IMR-90 (cell line): Measurements from ENCODE around the gene INHA. TPM values are rescaled to one million over a fixed set of nuclear protein-coding genes. Genes with fewer than 3 reads are reported as not detected.

Experiments used
- ATAC-seq: fragments of 200-7000 bp; cut with Tn5 transposase; 2 replicates; pipeline ENCODE4 v1.9.1; 2020; ENCODE audit warnings: low read depth, mild to moderate bottlenecking, moderate library complexity
- BruUV-seq: library from RNA; stranded (reverse); fragments of 400-500 nt; replicated peaks from 2 replicates; lab custom pipeline; 2021; lab: Mats Ljungman, UMichigan
- CTCF ChIA-PET: fragments of 300-600 bp; formaldehyde crosslinking; extraction: SDS; loops from one replicate; lab custom pipeline; 2021; ENCODE audit warnings: antibody characterized with exemption; lab: Yijun Ruan, JAX
- POLR2A ChIA-PET: fragments of 300-600 bp; sonication (Branson Sonifier 250); formaldehyde crosslinking; loops from one replicate; lab custom pipeline; 2022; ENCODE audit warnings: antibody characterized with exemption; ENCODE audit not compliant: unreplicated experiment; lab: Charles Lee
- DNase-seq: peaks from one replicate; pipeline ENCODE4 v3.0.0; 2013
- H2AFZ ChIP-seq: replicated peaks from 2 replicates; pipeline ENCODE3; 2013; ENCODE audit warnings: low read length, mild to moderate bottlenecking; ENCODE audit not compliant: poor library complexity
- H2AK5ac ChIP-seq: 2 replicates; pipeline ENCODE4 v1.6.1; 2013; ENCODE audit warnings: low read depth, low read length, inconsistent platforms
- H2AK9ac ChIP-seq: replicated peaks from 2 replicates; pipeline ENCODE3; 2013; ENCODE audit warnings: mild to moderate bottlenecking, low read depth, low read length, moderate library complexity; ENCODE audit not compliant: poor library complexity
- H2BK120ac ChIP-seq: 2 replicates; pipeline ENCODE4 v1.6.1; 2013; ENCODE audit warnings: low read depth, low read length, inconsistent platforms
- H2BK15ac ChIP-seq: 3 replicates; pipeline ENCODE4 v1.6.1; 2013; ENCODE audit warnings: low read depth, low read length, inconsistent platforms
- H2BK20ac ChIP-seq: 2 replicates; pipeline ENCODE4 v1.6.1; 2013; ENCODE audit warnings: low read depth, mild to moderate bottlenecking, inconsistent platforms, low read length, moderate library complexity
- H2BK5ac ChIP-seq: 2 replicates; pipeline ENCODE4 v1.6.1; 2013; ENCODE audit warnings: mild to moderate bottlenecking, low read depth, low read length, inconsistent platforms; ENCODE audit not compliant: poor library complexity, severe bottlenecking
- H3K14ac ChIP-seq: replicated peaks from 2 replicates; pipeline ENCODE4 v1.6.1; 2013; ENCODE audit warnings: low read depth, low read length, inconsistent platforms
- H3K18ac ChIP-seq: 2 replicates; pipeline ENCODE4 v1.6.1; 2013; ENCODE audit warnings: low read depth, low read length, control low read depth
- H3K23ac ChIP-seq: 2 replicates; pipeline ENCODE4 v1.6.1; 2013; ENCODE audit warnings: low read depth, low read length, inconsistent platforms
- H3K27ac ChIP-seq: 2 replicates; pipeline ENCODE4 v1.5.1; 2013; ENCODE audit warnings: mild to moderate bottlenecking, control low read depth, low read length; ENCODE audit not compliant: insufficient read depth
- H3K27me3 ChIP-seq: 2 replicates; pipeline ENCODE4 v1.6.1; 2013; ENCODE audit warnings: low read length; ENCODE audit not compliant: control insufficient read depth, insufficient read depth
- H3K36me3 ChIP-seq: 2 replicates; pipeline ENCODE4 v1.6.1; 2013; ENCODE audit warnings: low read length, mixed read lengths; ENCODE audit not compliant: control insufficient read depth, insufficient read depth
- H3K4ac ChIP-seq: 2 replicates; pipeline ENCODE4 v1.6.1; 2013; ENCODE audit warnings: low read depth, low read length, inconsistent platforms
- H3K4me1 ChIP-seq: 2 replicates; pipeline ENCODE4 v1.6.1; 2013; ENCODE audit warnings: low read length, mixed read lengths; ENCODE audit not compliant: control insufficient read depth, insufficient read depth
- H3K4me2 ChIP-seq: 2 replicates; pipeline ENCODE4 v1.6.1; 2013; ENCODE audit warnings: low read depth, mild to moderate bottlenecking, control low read depth, low read length, moderate library complexity
- H3K4me3 ChIP-seq: 2 replicates; pipeline ENCODE4 v1.5.1; 2013; ENCODE audit warnings: low read depth, mild to moderate bottlenecking, control low read depth, low read length, moderate library complexity; ENCODE audit not compliant: insufficient read depth
- H3K56ac ChIP-seq: 2 replicates; pipeline ENCODE4 v1.6.1; 2013; ENCODE audit warnings: low read length, inconsistent platforms; ENCODE audit not compliant: insufficient read depth; ENCODE audit errors: extremely low read depth
- H3K79me1 ChIP-seq, 2 experiments: 2 replicates each; pipeline ENCODE4 v1.6.1; 2013; ENCODE audit warnings: low read length in 2 of 2, inconsistent platforms in 1 of 2, low read depth in 1 of 2
- H3K9ac ChIP-seq: 2 replicates; pipeline ENCODE4 v1.6.1; 2013; ENCODE audit warnings: low read depth, low read length, control low read depth
- H3K9me1 ChIP-seq: 2 replicates; pipeline ENCODE4 v1.6.1; 2013; ENCODE audit warnings: low read length, inconsistent platforms; ENCODE audit not compliant: insufficient read depth
- H3K9me3 ChIP-seq: 2 replicates; pipeline ENCODE4 v1.6.1; 2013; ENCODE audit warnings: low read length; ENCODE audit not compliant: control insufficient read depth, insufficient read depth
- H4K20me1 ChIP-seq: 2 replicates; pipeline ENCODE4 v1.6.1; 2013; ENCODE audit warnings: low read length, inconsistent platforms; ENCODE audit not compliant: insufficient read depth
- H4K5ac ChIP-seq: 2 replicates; pipeline ENCODE4 v1.6.1; 2013; ENCODE audit warnings: mild to moderate bottlenecking, low read depth, low read length, control low read depth
- H4K8ac ChIP-seq, 2 experiments: 2 replicates each; pipeline ENCODE4 v1.6.1; 2013; ENCODE audit warnings: low read depth in 2 of 2, low read length in 2 of 2, control low read depth in 1 of 2, inconsistent platforms in 1 of 2
- H4K91ac ChIP-seq: 2 replicates; pipeline ENCODE4 v1.6.1; 2013; ENCODE audit warnings: low read depth, low read length, inconsistent platforms; ENCODE audit not compliant: insufficient read depth
- CEBPB ChIP-seq: IDR thresholded peaks from 2 replicates; pipeline ENCODE4 v1.6.1; 2012; ENCODE audit warnings: low read depth, low read length, improper control_type of control experiment
- CHD1 ChIP-seq: IDR thresholded peaks from 2 replicates; pipeline ENCODE4 v1.6.1; 2012; ENCODE audit warnings: low read depth, low read length, improper control_type of control experiment
- FOS ChIP-seq: fragments of 150-350 bp; IDR thresholded peaks from 2 replicates; pipeline ENCODE4 v1.6.1; 2016; ENCODE audit warnings: low read depth, low read length
- MAFK ChIP-seq: IDR thresholded peaks from 2 replicates; pipeline ENCODE4 v1.6.1; 2012; ENCODE audit warnings: low read depth, low read length, improper control_type of control experiment
- MAZ ChIP-seq: IDR thresholded peaks from 2 replicates; pipeline ENCODE4 v1.6.1; 2012; ENCODE audit warnings: low read depth, mild to moderate bottlenecking, low read length, improper control_type of control experiment, moderate library complexity, borderline replicate concordance
- MXI1 ChIP-seq: IDR thresholded peaks from 2 replicates; pipeline ENCODE4 v1.6.1; 2012; ENCODE audit warnings: low read depth, mild to moderate bottlenecking, low read length, moderate library complexity, borderline replicate concordance
- NFE2L2 ChIP-seq: fragments of 150-350 bp; IDR thresholded peaks from 2 replicates; pipeline ENCODE4 v1.6.1; 2016; ENCODE audit warnings: low read depth, mild to moderate bottlenecking, low read length
- RAD21 ChIP-seq: IDR thresholded peaks from 2 replicates; pipeline ENCODE4 v1.6.1; 2012; ENCODE audit warnings: low read length, improper control_type of control experiment
- RFX5 ChIP-seq: IDR thresholded peaks from 2 replicates; pipeline ENCODE4 v1.8.0; 2012; ENCODE audit warnings: low read depth, mild to moderate bottlenecking, low read length, moderate library complexity
- SMC3 ChIP-seq: fragments of 150-350 bp; IDR thresholded peaks from 2 replicates; pipeline ENCODE4 v1.6.1; 2016; ENCODE audit warnings: low read depth, mild to moderate bottlenecking, antibody characterized with exemption, low read length, moderate library complexity
- USF2 ChIP-seq: fragments of 150-350 bp; IDR thresholded peaks from 2 replicates; pipeline ENCODE4 v1.6.1; 2017; ENCODE audit warnings: mild to moderate bottlenecking, antibody characterized with exemption, low read length, low read depth
- WGBS, 2 experiments: methylation state at CpG; one replicate each; pipeline versions ENCODE4 v1.1.5 to v1.1.7; 2013; ENCODE audit warnings: missing lambda C conversion rate in 2 of 2; ENCODE audit not compliant: insufficient read length in 1 of 2; ENCODE audit errors: extremely low coverage in 2 of 2; 5-methylcytosine and 5-hydroxymethylcytosine counted together
- dilution Hi-C: fragments of 300-500 bp; cut with HindIII; formaldehyde crosslinking; loops from one replicate; pipeline ENCODE4 v1.14.3; 2018; ENCODE audit warnings: low sequenced_read_pairs; ENCODE audit not compliant: unreplicated experiment
- in situ Hi-C: fragments of 300-500 bp; cut with MboI; formaldehyde crosslinking; loops from 3 replicates; pipeline ENCODE4 v1.14.3; 2019; ENCODE audit warnings: low sequenced_read_pairs, inconsistent platforms, mixed read lengths
- intact Hi-C: fragments of 100-400 bp; cut with micrococcal nuclease; formaldehyde crosslinking; loops from 2 replicates; pipeline ENCODE4 v1.10.0; 2022
- polyA plus RNA-seq, 3 experiments: library from polyadenylated mRNA; depleted of rRNA; stranded (reverse); fragments of >200 nt; gene quantifications; 2 replicates each; pipeline ENCODE4 v1.2.3, GENCODE V29; 2012; ENCODE audit warnings: low replicate concordance in 1 of 3
- total RNA-seq: library from RNA; depleted of rRNA; stranded (reverse); fragments of >200 nt; gene quantifications from 2 replicates; pipeline ENCODE4 v1.2.3, GENCODE V29; 2012

INHA gene
- total and polyA plus RNA-seq, 2 of the 4 experiments (the other 2 are of a cell fraction) = 0.96 TPM; not detected in 1

GRCh38 chr2:219609149-219609750, 37.1 kb downstream of the INHA start:
- no TSS peak for BruUV-seq
- Histone ChIP-seq H3K9me1 (no peaks in the 10 kb centered on the region), H3K27me3 (no peaks in the 10 kb centered on the region), H4K20me1 (no peaks in the 10 kb centered on the region), H3K56ac (no peak overlapping the region), H3K4me3 (no peak overlapping the region), H3K4me2 (no peak overlapping the region), H3K18ac (no peak overlapping the region), H3K9ac (no peak overlapping the region), H2BK20ac (no peak overlapping the region), H2AK5ac (no peak overlapping the region), H4K8ac (no peak overlapping the region), H3K23ac (no peak overlapping the region), H2BK15ac (no peak overlapping the region), H3K27ac (no peak overlapping the region), H3K4me1 (no peaks in the 10 kb centered on the region), H2BK5ac (no peak overlapping the region), H2BK120ac (no peak overlapping the region), H4K91ac (no peak overlapping the region), H2AK9ac (no peak overlapping the region), H4K5ac (no peak overlapping the region), H3K14ac (no peak overlapping the region), H3K9me3 (no peaks in the 10 kb centered on the region), H3K4ac (no peak overlapping the region), H3K36me3 (peaks cover 55% of the 10 kb centered on the region), H2AFZ (no peak overlapping the region), H3K79me1 (no peaks in the 10 kb centered on the region; a peak in 1 of 4 replicates)
- DNase-seq (no peak), ATAC-seq (no peak)
- in situ Hi-C loops = no loop called here
- CTCF ChIA-PET = no interaction called here
- TF ChIP-seq NFE2L2 (no peak), SMC3 (no peak), MXI1 (no peak), CEBPB (no peak), CHD1 (no peak), FOS (no peak), MAFK (no peak), MAZ (no peak), RAD21 (no peak), USF2 (no peak), RFX5 (no peak)
- dilution Hi-C loops = no loop called here
- POLR2A ChIA-PET = no interaction called here
- intact Hi-C loops = no loop called here
- WGBS, 2 experiments = 25% methylated on average over 2 of the region's 13 CpGs; no CpG with 5 or more reads in 1 of the 2 experiments
